ENCODE data around the gene NCOA5.

Gene NCOA5

GRCh38 chr20:46060975-46061374 lies 28.8 kb downstream of the NCOA5 start:
- Histone ChIP-seq H3K4me3 (ENCODE audit: low read depth, low read length) (no peak overlapping the region), H2AFZ (no peak overlapping the region), H3K36me3 (ENCODE audit: control insufficient read depth, insufficient read depth, low read length) (no peaks in the 10 kb centered on the region), H3K9ac (no peak overlapping the region), H3K27me3 (ENCODE audit: control insufficient read depth, insufficient read depth, low read length) (no peaks in the 10 kb centered on the region), H3K27ac (no peak overlapping the region), H3K9me3 (ENCODE audit: control insufficient read depth, low read length) (no peaks in the 10 kb centered on the region), H3K79me2 (peaks cover 1% of the 10 kb centered on the region), H3K4me1 (no peaks in the 10 kb centered on the region), H3K4me2 (ENCODE audit: low read length) (no peak overlapping the region)
- no peak for TF ChIP-seq CTCF (IDR thresholded peaks at IDR 0.05)

GRCh38 chr20:46060301-46060881 lies 29.4 kb downstream of the NCOA5 start:
- no peaks in the 10 kb centered on the region for H3K4me1 ChIP-seq
- no peak overlapping the region for H3K9ac ChIP-seq
- no peak overlapping the region for H2AFZ ChIP-seq
- H3K79me2 ChIP-seq = no peaks in the 10 kb centered on the region
- no peak overlapping the region for H3K27ac ChIP-seq
- no peak overlapping the region for H3K4me3 ChIP-seq (ENCODE audit: low read depth, low read length)
- H3K36me3 ChIP-seq (ENCODE audit: control insufficient read depth, insufficient read depth, low read length) = no peaks in the 10 kb centered on the region
- H3K27me3 ChIP-seq (ENCODE audit: control insufficient read depth, insufficient read depth, low read length) = no peaks in the 10 kb centered on the region
- no peak for TF ChIP-seq CTCF (IDR thresholded peaks at IDR 0.05)
- no peak overlapping the region for H3K4me2 ChIP-seq (ENCODE audit: low read length)
- H3K9me3 ChIP-seq (ENCODE audit: control insufficient read depth, low read length) = no peaks in the 10 kb centered on the region

DNA sequence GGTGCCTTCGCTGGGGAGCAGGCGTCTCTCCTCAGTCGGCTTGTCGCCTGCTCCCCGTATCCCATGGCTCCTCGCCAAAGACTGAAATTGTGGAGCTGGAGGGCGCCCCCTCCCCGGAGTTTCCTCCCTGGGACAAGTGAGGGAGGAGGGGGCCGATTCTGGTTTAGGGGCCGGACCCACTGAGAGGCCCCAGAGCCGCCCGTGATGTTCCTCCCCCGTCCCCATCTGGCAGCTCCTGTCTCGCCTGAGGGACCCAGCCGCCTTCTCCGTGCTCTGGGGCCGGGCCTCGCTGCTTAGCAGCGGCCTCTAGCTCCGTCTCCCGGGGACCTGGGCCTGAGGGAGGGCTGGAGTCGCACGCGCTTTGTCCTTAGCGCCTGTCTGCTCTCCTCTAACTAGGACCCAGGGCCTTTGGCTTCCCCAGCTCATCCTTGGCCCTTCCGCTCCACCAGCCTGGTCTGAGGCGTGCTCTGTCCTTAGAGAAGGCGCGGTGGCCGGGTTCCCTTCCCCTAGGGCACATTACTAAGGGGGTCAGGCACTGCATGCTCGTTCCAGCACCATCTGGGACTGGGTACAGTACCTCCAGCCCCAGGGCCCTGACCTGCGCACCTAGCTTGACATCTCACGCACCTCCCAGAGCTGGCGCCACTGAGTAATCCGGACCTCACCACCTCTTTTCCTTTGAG lies 31.0 kb downstream of the NCOA5 start:
- H3K79me2 ChIP-seq = no peaks in the 10 kb centered on the region
- H3K4me3 ChIP-seq (ENCODE audit: low read depth, low read length) = no peak overlapping the region
- no peak overlapping the region for H3K27ac ChIP-seq
- H3K36me3 ChIP-seq (ENCODE audit: control insufficient read depth, insufficient read depth, low read length) = no peaks in the 10 kb centered on the region
- H3K27me3 ChIP-seq (ENCODE audit: control insufficient read depth, insufficient read depth, low read length) = no peaks in the 10 kb centered on the region
- H2AFZ ChIP-seq = no peak overlapping the region
- no peak for TF ChIP-seq CTCF (IDR thresholded peaks at IDR 0.05)
- no peaks in the 10 kb centered on the region for H3K9me3 ChIP-seq (ENCODE audit: control insufficient read depth, low read length)
- no peak overlapping the region for H3K9ac ChIP-seq
- H3K4me2 ChIP-seq (ENCODE audit: low read length) = no peak overlapping the region
- no peaks in the 10 kb centered on the region for H3K4me1 ChIP-seq

GRCh38 chr20:46057856-46058598 lies 31.7 kb downstream of the NCOA5 start:
- Histone ChIP-seq H2AFZ (no peak overlapping the region), H3K4me1 (no peaks in the 10 kb centered on the region), H3K9me3 (ENCODE audit: control insufficient read depth, low read length) (no peaks in the 10 kb centered on the region), H3K4me2 (ENCODE audit: low read length) (peak overlapping the region; percentile 34), H3K79me2 (no peaks in the 10 kb centered on the region), H3K27me3 (ENCODE audit: control insufficient read depth, insufficient read depth, low read length) (no peaks in the 10 kb centered on the region), H3K4me3 (ENCODE audit: low read depth, low read length) (no peak overlapping the region), H3K36me3 (ENCODE audit: control insufficient read depth, insufficient read depth, low read length) (no peaks in the 10 kb centered on the region), H3K9ac (no peak overlapping the region), H3K27ac (no peak overlapping the region)
- no peak for TF ChIP-seq CTCF (IDR thresholded peaks at IDR 0.05)

All from parathyroid adenoma (tissue), 2 donors.